ENCODE results near the gene PPIL1. TPM values are rescaled to one million over a fixed set of nuclear protein-coding genes. Genes with fewer than 3 reads are reported as not detected.
A peak's percentile ranks its signal among the peaks of the same experiment; 100 is the strongest.

Gene PPIL1
- total and polyA plus RNA-seq, 2 of the 13 experiments (the other 11 are each of a cell fraction or from before 2014, with no cell fraction given): 74.2 to 144 TPM

DNA sequence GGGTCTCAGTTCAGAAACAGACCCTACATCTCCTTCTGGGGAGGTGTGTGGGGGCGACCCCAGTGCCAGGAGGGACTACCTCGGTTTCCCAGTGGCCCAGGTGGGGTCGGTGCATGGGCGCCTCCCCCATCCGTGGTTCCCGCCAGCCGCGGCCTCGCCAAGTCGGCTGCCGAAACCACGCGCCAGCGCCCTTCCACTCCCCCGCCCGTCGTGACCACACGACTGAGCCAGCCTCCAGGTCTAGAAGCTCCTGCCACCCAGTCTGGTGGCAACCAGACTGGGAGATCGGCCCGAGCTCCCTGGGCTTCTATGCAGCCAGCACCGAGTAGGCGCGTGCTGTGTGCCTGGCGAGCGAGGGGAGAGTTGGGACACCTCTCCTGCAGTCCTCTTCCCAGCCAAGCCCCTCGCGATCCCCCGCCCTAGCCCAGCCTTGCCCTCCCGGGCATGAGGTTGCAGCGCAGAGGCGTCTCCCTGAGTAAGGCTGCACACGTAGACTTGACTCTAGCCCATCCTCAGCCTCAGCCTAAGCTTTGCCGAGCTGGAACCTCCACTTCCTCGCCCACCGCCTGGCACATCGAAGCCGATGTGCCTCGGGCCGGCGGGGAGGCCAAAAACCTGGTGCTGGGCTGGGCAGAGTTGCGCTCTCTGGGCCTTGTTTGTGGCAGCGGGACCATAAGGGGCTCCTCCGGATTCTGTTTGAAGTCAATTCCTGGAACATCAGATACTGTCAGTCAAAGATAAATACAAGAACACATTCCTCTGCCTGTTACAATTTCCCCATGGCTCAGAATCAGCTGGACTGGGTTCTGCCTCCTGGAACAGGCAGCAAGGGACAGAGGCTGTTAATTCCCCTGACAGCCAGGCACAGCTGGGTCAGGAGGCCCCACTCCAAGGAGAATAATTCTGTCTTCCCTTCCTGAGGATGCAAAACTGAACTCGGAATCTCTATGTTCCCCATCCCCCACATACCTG is 33.9 kb downstream of the PPIL1 start (continued):
- TF ChIP-seq, protein P1, sequence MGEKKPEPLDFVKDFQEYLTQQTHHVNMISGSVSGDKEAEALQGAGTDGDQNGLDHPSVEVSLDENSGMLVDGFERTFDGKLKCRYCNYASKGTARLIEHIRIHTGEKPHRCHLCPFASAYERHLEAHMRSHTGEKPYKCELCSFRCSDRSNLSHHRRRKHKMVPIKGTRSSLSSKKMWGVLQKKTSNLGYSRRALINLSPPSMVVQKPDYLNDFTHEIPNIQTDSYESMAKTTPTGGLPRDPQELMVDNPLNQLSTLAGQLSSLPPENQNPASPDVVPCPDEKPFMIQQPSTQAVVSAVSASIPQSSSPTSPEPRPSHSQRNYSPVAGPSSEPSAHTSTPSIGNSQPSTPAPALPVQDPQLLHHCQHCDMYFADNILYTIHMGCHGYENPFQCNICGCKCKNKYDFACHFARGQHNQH (CRISPR knock-in tag; IDR thresholded peaks at IDR 0.05): peak; percentile 52; the same call in 1 of the 2 replicates
- TF ChIP-seq NFE2L1 (CRISPR knock-in tag; IDR thresholded peaks at IDR 0.05; ENCODE audit: borderline replicate concordance) (no peak), PCBP1 (IDR thresholded peaks at IDR 0.05; ENCODE audit: borderline replicate concordance, low read depth, low read length) (no peak), MED13 (CRISPR knock-in tag; IDR thresholded peaks at IDR 0.05) (no peak), ZBTB7A (CRISPR knock-in tag; IDR thresholded peaks at IDR 0.05) (no peak), TBP (CRISPR knock-in tag; IDR thresholded peaks at IDR 0.05) (no peak), EP300 (IDR thresholded peaks at IDR 0.05; ENCODE audit: low read depth in 2 of 2, low read length in 2 of 2) (0 out of 4 replicates have a peak, but pooled peaks of 1 of the 2 experiments have one; percentile 12), EP300 (CRISPR knock-in tag; IDR thresholded peaks at IDR 0.05; ENCODE audit: borderline replicate concordance) (no peak), NONO (IDR thresholded peaks at IDR 0.05) (no peak), NONO (CRISPR knock-in tag; conservative IDR thresholded peaks at IDR 0.05) (no peak), ZNF615 (CRISPR knock-in tag; IDR thresholded peaks at IDR 0.05; ENCODE audit: borderline replicate concordance) (no peak), SATB2 (CRISPR knock-in tag; IDR thresholded peaks at IDR 0.05) (0 out of 2 replicates have a peak, but pooled peaks have one; percentile 52), THAP11 (CRISPR knock-in tag; IDR thresholded peaks at IDR 0.05) (no peak), ZSCAN20 (CRISPR knock-in tag; IDR thresholded peaks at IDR 0.05; ENCODE audit: borderline replicate concordance) (no peak), SAFB2 (CRISPR knock-in tag; IDR thresholded peaks at IDR 0.05; ENCODE audit: borderline replicate concordance, low read depth) (no peak), CHCHD3 (CRISPR knock-in tag; IDR thresholded peaks at IDR 0.05) (no peak)
- TF ChIP-seq, protein P2, sequence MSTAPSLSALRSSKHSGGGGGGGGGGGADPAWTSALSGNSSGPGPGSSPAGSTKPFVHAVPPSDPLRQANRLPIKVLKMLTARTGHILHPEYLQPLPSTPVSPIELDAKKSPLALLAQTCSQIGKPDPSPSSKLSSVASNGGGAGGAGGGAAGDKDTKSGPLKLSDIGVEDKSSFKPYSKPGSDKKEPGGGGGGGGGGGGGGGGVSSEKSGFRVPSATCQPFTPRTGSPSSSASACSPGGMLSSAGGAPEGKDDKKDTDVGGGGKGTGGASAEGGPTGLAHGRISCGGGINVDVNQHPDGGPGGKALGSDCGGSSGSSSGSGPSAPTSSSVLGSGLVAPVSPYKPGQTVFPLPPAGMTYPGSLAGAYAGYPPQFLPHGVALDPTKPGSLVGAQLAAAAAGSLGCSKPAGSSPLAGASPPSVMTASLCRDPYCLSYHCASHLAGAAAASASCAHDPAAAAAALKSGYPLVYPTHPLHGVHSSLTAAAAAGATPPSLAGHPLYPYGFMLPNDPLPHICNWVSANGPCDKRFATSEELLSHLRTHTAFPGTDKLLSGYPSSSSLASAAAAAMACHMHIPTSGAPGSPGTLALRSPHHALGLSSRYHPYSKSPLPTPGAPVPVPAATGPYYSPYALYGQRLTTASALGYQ (CRISPR knock-in tag; IDR thresholded peaks at IDR 0.05): peak; percentile 40; the same call in 1 of the 2 replicates
- TF ChIP-seq, protein P3, sequence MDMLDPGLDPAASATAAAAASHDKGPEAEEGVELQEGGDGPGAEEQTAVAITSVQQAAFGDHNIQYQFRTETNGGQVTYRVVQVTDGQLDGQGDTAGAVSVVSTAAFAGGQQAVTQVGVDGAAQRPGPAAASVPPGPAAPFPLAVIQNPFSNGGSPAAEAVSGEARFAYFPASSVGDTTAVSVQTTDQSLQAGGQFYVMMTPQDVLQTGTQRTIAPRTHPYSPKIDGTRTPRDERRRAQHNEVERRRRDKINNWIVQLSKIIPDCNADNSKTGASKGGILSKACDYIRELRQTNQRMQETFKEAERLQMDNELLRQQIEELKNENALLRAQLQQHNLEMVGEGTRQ (IDR thresholded peaks at IDR 0.05; ENCODE audit: low read depth, low read length): no peak
- TF ChIP-seq, protein P3 (CRISPR knock-in tag; IDR thresholded peaks at IDR 0.05; ENCODE audit: borderline replicate concordance): no peak
- TF ChIP-seq, protein P4, sequence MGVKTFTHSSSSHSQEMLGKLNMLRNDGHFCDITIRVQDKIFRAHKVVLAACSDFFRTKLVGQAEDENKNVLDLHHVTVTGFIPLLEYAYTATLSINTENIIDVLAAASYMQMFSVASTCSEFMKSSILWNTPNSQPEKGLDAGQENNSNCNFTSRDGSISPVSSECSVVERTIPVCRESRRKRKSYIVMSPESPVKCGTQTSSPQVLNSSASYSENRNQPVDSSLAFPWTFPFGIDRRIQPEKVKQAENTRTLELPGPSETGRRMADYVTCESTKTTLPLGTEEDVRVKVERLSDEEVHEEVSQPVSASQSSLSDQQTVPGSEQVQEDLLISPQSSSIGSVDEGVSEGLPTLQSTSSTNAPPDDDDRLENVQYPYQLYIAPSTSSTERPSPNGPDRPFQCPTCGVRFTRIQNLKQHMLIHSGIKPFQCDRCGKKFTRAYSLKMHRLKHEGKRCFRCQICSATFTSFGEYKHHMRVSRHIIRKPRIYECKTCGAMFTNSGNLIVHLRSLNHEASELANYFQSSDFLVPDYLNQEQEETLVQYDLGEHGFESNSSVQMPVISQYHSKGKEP (CRISPR knock-in tag; IDR thresholded peaks at IDR 0.05): no peak
- TF ChIP-seq, protein P5, sequence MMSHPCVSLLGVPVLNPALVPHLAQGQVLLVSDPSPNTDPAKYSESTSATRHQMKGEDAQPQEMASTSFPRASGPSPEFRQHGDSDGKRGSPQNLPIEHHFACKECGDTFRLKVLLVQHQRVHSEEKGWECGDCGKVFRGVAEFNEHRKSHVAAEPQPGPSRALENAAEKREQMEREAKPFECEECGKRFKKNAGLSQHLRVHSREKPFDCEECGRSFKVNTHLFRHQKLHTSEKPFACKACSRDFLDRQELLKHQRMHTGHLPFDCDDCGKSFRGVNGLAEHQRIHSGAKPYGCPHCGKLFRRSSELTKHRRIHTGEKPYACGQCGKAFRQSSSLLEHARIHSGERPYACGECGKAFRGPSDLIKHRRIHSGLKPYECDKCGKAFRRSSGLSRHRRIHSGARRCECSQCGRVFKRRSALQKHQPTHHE (CRISPR knock-in tag; IDR thresholded peaks at IDR 0.05; ENCODE audit: borderline replicate concordance): 0 out of 2 replicates have a peak, but pooled peaks have one; percentile 57

Data from HepG2 (cell line).